Sigmoid colon (tissue), 7 donors: ENCODE measurements around the gene PIP4K2C. TPM values are rescaled to one million over a fixed set of nuclear protein-coding genes. Genes with fewer than 3 reads are reported as not detected.

ENCODE experiments used
- DNase-seq: peaks from one replicate; pipeline ENCODE4 v3.0.0-alpha.2; 2019
- H3K27ac ChIP-seq, 4 donors: fragments of 200-600 bp; sonication (generic); one replicate each; pipeline ENCODE4 v1.5.1; 2016 to 2019; ENCODE audit warnings: mild to moderate bottlenecking in 1 of 4
- H3K27me3 ChIP-seq, 3 donors: fragments of 200-600 bp; sonication (generic); one replicate each; pipeline ENCODE4 v1.5.1; 2019; ENCODE audit warnings: mild to moderate bottlenecking in 1 of 3
- H3K36me3 ChIP-seq, 4 donors: fragments of 200-600 bp; sonication (generic); one replicate each; pipeline ENCODE4 v1.5.1; 2016 to 2019
- H3K4me1 ChIP-seq, 4 donors: fragments of 200-600 bp; sonication (generic); one replicate each; pipeline ENCODE4 v1.5.1; 2017 to 2019
- H3K4me3 ChIP-seq, 4 donors: fragments of 200-600 bp; sonication (generic); one replicate each; pipeline ENCODE4 v1.5.1; 2017 to 2019; ENCODE audit warnings: mild to moderate bottlenecking in 2 of 4, moderate library complexity in 1 of 4
- H3K9me3 ChIP-seq, 4 donors: fragments of 200-600 bp in 3 of 4; sonication (generic) in 3 of 4; one replicate each; pipeline versions ENCODE4 v1.5.1 to v1.6.1; 2013 to 2019
- EP300 ChIP-seq, 4 donors: sonication (generic); formaldehyde crosslinking; IDR thresholded peaks; one replicate each; pipeline ENCODE4 v1.6.1; 2017; ENCODE audit warnings: antibody characterized with exemption in 4 of 4
- POLR2A ChIP-seq, 2 donors: fragments of 450-650 bp; IDR thresholded peaks; one replicate each; pipeline ENCODE4 v1.6.1; 2016; ENCODE audit warnings: antibody characterized with exemption in 2 of 2, mild to moderate bottlenecking in 2 of 2, moderate library complexity in 2 of 2
- POLR2AphosphoS5 ChIP-seq, 4 donors: sonication (generic); formaldehyde crosslinking; IDR thresholded peaks; one replicate each; pipeline ENCODE4 v1.6.1; 2017; ENCODE audit warnings: antibody characterized with exemption in 4 of 4
- WGBS, 2 donors: extraction: QIAGEN DNeasy Blood & Tissue Kit; methylation state at CpG; one replicate each; pipeline ENCODE4 v1.1.7; 2013; 5-methylcytosine and 5-hydroxymethylcytosine counted together
- intact Hi-C: fragments of 100-400 bp; cut with DNase I; formaldehyde crosslinking; loops from one replicate; pipeline ENCODE4 v1.15.1; 2023
- polyA plus RNA-seq, 3 donors: library from polyadenylated mRNA; stranded (reverse); fragments of 200-250 nt; gene quantifications; one replicate each; pipeline ENCODE4 v1.2.3, GENCODE V29; 2013
- total RNA-seq, 4 donors: library from RNA; depleted of rRNA; stranded (reverse); fragments of >200 nt; gene quantifications; one replicate each; pipeline ENCODE4 v1.1.0, GENCODE V29; 2016
- TF ChIP-seq, protein P1 (sequence below), 4 experiments: fragments of 450-650 bp in 3 of 4; fragments of 200-600 bp in 1 of 4; IDR thresholded peaks; one replicate each; pipeline ENCODE4 v1.5.1; 2016 to 2019; ENCODE audit warnings: antibody characterized with exemption in 4 of 4, mild to moderate bottlenecking in 3 of 4, moderate library complexity in 2 of 4
- donor health status: healthy with polysubstance abuse.
- donor health status: Bipolar disorder and iron deficiency.
- donor health status: healthy.

The PIP4K2C gene
- total and polyA plus RNA-seq, 7 donors = 13.3 to 30.5 (median 21.0) TPM

DNA sequence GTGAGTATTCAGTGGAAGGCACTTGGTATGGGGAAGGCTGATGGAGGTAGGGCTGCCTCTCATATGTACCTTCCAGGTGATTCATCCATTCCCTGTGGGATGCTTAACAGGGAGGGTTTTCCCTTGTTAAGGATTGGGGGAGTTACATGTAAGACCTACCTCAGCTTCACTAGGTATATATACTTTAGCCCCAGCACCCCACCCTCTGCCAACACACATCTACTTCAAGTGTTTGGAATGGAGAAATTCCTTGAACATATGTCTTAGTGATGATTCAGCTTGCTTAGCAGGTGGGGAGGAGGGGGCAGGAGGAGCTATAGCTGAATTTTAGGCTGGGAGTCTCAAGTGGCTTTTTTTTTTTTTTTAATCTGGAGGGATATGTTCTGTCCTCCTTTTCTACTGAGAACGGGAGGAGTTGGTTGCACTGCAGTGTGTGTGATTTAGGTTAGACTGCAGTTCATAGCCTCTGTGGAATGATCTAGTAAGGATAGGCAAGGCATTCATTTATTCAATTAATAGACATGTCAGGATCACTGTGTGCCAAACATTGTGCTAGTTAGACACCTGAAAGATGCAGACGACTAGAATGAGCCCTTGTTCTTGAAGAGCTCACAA, 1.7 kb downstream of the PIP4K2C start:
- peaks cover 0 to 3% (median 0%) of the 10 kb centered on the region in 3 donors for H3K27me3 ChIP-seq
- H3K36me3 ChIP-seq = peaks cover 0 to 36% (median 4%) of the 10 kb centered on the region in 4 donors
- DNase-seq = no peak
- no peak overlapping the region for H3K4me3 ChIP-seq
- no peak overlapping the region for H3K27ac ChIP-seq
- peaks cover 0 to 18% (median 16%) of the 10 kb centered on the region in 4 donors for H3K4me1 ChIP-seq
- no peaks in the 10 kb centered on the region for H3K9me3 ChIP-seq
- intact Hi-C loops = no loop called here
- 74 to 85% methylated on average over 2 of the region's 2 CpGs for WGBS, 2 donors
- TF ChIP-seq POLR2AphosphoS5 (IDR thresholded peaks at IDR 0.05) (no peak), POLR2A (IDR thresholded peaks at IDR 0.05) (no peak), EP300 (IDR thresholded peaks at IDR 0.05) (no peak)

DNA sequence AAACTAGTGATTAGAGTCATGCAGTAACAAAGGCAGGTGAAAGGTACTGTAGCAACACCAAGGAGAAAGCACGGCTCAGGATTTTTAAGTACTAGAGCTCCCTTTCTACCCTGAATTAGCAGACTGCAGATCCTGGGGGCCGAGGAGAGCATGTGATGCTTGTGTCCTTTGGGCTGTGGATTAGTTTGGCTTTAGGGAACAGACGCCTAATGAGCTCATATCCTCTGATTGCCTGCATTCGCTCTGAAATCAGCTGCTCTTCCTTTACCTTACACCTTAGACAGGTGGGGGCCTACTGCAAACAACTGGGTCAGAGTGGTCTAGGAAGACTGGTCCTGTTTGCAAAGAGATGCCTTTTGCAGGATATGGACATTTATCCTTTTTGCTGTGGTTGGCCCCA, 2.2 kb downstream of the PIP4K2C start:
- WGBS, 2 donors = 90% methylated on average over 4 of the region's 4 CpGs
- intact Hi-C loops = no loop called here
- Histone ChIP-seq H3K27me3 (no peaks in the 10 kb centered on the region), H3K36me3 (peaks cover 0 to 40% (median 6%) of the 10 kb centered on the region in 4 donors), H3K27ac (no peak overlapping the region), H3K4me1 (peaks cover 0 to 18% (median 16%) of the 10 kb centered on the region in 4 donors), H3K9me3 (no peaks in the 10 kb centered on the region), H3K4me3 (no peak overlapping the region)
- TF ChIP-seq, protein P1, sequence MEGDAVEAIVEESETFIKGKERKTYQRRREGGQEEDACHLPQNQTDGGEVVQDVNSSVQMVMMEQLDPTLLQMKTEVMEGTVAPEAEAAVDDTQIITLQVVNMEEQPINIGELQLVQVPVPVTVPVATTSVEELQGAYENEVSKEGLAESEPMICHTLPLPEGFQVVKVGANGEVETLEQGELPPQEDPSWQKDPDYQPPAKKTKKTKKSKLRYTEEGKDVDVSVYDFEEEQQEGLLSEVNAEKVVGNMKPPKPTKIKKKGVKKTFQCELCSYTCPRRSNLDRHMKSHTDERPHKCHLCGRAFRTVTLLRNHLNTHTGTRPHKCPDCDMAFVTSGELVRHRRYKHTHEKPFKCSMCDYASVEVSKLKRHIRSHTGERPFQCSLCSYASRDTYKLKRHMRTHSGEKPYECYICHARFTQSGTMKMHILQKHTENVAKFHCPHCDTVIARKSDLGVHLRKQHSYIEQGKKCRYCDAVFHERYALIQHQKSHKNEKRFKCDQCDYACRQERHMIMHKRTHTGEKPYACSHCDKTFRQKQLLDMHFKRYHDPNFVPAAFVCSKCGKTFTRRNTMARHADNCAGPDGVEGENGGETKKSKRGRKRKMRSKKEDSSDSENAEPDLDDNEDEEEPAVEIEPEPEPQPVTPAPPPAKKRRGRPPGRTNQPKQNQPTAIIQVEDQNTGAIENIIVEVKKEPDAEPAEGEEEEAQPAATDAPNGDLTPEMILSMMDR (IDR thresholded peaks at IDR 0.05) = no peak
- no peak for TF ChIP-seq POLR2A (IDR thresholded peaks at IDR 0.05)
- TF ChIP-seq POLR2AphosphoS5 (IDR thresholded peaks at IDR 0.05) = no peak
- no peak for TF ChIP-seq EP300 (IDR thresholded peaks at IDR 0.05)
- DNase-seq = no peak

DNA sequence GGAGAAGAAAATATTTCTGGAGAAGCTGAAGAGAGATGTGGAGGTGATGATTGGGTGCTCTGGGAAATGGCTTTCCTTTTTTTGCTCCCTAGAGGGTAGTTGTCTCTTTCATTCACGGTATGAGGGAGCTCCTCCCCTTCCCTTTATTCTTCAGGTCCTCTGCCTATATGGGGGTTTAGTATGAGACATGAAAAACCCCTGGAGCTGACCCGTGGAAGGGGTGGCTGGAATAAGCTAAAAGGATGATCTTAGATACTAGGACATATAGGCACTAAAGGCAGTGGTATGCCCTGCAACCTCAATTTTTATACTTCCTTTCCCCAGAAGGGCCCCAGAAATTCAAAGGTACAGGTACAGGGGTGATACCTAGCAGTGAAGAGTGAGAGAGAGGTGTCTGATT, 9.4 kb downstream of the PIP4K2C start:
- Histone ChIP-seq H3K9me3 (no peaks in the 10 kb centered on the region), H3K4me3 (no peak overlapping the region), H3K4me1 (peaks cover 0 to 12% (median 9%) of the 10 kb centered on the region in 4 donors), H3K27ac (no peak overlapping the region), H3K27me3 (no peaks in the 10 kb centered on the region), H3K36me3 (peaks cover 7 to 65% (median 19%) of the 10 kb centered on the region in 4 donors)
- no peak for DNase-seq
- TF ChIP-seq, protein P1 (IDR thresholded peaks at IDR 0.05) = no peak
- TF ChIP-seq POLR2AphosphoS5 (IDR thresholded peaks at IDR 0.05) = no peak
- TF ChIP-seq POLR2A (IDR thresholded peaks at IDR 0.05) = no peak
- TF ChIP-seq EP300 (IDR thresholded peaks at IDR 0.05) = no peak
- WGBS, 2 donors = 70 to 84% methylated on average over 2 of the region's 2 CpGs
- intact Hi-C loops = no loop called here

DNA sequence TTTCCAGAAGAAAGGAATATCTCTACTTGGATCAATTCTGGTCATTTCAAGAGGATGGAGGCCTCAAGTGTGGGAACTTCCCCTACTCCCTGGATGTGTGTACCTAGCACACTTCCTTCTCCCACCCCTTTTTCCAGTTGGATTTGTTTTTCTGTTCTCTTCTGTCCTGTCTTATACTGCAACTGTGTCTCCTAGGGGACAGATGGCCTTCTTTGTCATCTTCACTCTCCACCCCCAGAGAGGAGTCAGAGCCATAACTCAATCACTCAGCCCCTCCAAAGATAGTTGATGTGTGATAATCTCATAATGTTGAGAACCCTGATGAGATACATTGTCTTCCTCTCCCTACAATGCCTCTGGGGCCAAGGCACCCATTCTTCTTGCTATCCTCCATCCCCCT, 11.6 kb downstream of the PIP4K2C start:
- Histone ChIP-seq H3K27ac (peak overlapping the region; percentile 31 to 99 (median 98)), H3K4me3 (no peak overlapping the region), H3K9me3 (no peaks in the 10 kb centered on the region), H3K4me1 (peaks cover 0 to 23% (median 21%) of the 10 kb centered on the region in 4 donors), H3K27me3 (no peaks in the 10 kb centered on the region), H3K36me3 (peaks cover 7 to 56% (median 27%) of the 10 kb centered on the region in 4 donors)
- TF ChIP-seq POLR2A (IDR thresholded peaks at IDR 0.05) (no peak), EP300 (IDR thresholded peaks at IDR 0.05) (no peak), POLR2AphosphoS5 (IDR thresholded peaks at IDR 0.05) (no peak)
- TF ChIP-seq, protein P1 (IDR thresholded peaks at IDR 0.05) = no peak
- intact Hi-C loops = no loop called here
- DNase-seq = no peak

DNA sequence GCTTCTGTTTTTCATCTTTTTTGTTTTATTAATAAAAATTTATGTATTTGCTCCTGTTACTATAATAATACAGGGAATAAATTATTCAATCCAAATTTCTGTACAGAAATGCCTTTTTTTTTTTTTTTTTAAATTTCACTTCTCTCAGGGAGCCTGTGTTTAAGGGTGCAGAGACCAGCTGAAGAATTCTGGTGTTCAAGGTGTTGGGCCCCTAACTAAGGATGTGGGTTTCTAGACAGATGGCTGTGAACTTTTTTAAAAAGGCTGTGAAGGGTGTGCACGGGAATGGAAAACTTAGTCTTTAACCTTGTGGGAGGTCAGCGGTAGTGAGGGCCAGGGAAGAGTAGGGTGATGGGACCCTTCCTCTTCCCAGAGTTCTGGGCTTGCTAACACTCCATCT, 12.3 kb downstream of the PIP4K2C start:
- intact Hi-C loops = no loop called here
- peaks cover 0 to 23% (median 21%) of the 10 kb centered on the region in 4 donors for H3K4me1 ChIP-seq
- no peaks in the 10 kb centered on the region for H3K27me3 ChIP-seq
- 61 to 94% methylated on average over 2 of the region's 2 CpGs for WGBS, 2 donors
- DNase-seq = no peak
- H3K27ac ChIP-seq = peak overlapping the region; percentile 97 to 99 (median 98)
- no peaks in the 10 kb centered on the region for H3K9me3 ChIP-seq
- TF ChIP-seq POLR2A (IDR thresholded peaks at IDR 0.05) = no peak
- no peak for TF ChIP-seq POLR2AphosphoS5 (IDR thresholded peaks at IDR 0.05)
- TF ChIP-seq EP300 (IDR thresholded peaks at IDR 0.05) = no peak
- TF ChIP-seq, protein P1 (IDR thresholded peaks at IDR 0.05) = no peak
- H3K36me3 ChIP-seq = peaks cover 7 to 58% (median 26%) of the 10 kb centered on the region in 4 donors
- H3K4me3 ChIP-seq = peak overlapping the region in 1 of 4 donors; percentile 90
